ENCODE data around the gene POU2F1.

- no peak for TF ChIP-seq POLR2AphosphoS5 (IDR thresholded peaks at IDR 0.05; ENCODE audit: insufficient read depth, low read depth, low read length)
- TF ChIP-seq POLR2A (IDR thresholded peaks at IDR 0.05; ENCODE audit: low read depth, low read length): no peak
- TF ChIP-seq, protein P1, sequence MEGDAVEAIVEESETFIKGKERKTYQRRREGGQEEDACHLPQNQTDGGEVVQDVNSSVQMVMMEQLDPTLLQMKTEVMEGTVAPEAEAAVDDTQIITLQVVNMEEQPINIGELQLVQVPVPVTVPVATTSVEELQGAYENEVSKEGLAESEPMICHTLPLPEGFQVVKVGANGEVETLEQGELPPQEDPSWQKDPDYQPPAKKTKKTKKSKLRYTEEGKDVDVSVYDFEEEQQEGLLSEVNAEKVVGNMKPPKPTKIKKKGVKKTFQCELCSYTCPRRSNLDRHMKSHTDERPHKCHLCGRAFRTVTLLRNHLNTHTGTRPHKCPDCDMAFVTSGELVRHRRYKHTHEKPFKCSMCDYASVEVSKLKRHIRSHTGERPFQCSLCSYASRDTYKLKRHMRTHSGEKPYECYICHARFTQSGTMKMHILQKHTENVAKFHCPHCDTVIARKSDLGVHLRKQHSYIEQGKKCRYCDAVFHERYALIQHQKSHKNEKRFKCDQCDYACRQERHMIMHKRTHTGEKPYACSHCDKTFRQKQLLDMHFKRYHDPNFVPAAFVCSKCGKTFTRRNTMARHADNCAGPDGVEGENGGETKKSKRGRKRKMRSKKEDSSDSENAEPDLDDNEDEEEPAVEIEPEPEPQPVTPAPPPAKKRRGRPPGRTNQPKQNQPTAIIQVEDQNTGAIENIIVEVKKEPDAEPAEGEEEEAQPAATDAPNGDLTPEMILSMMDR (IDR thresholded peaks at IDR 0.05; ENCODE audit: extremely low read depth in 1 of 2, insufficient read depth in 1 of 2, low read depth in 1 of 2, low read length in 2 of 2): no peak
- TF ChIP-seq, protein P2, sequence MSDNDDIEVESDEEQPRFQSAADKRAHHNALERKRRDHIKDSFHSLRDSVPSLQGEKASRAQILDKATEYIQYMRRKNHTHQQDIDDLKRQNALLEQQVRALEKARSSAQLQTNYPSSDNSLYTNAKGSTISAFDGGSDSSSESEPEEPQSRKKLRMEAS (IDR thresholded peaks at IDR 0.05; ENCODE audit: insufficient read depth, insufficient read length): no peak
- TF ChIP-seq EZH2 (IDR thresholded peaks at IDR 0.05; ENCODE audit: borderline replicate concordance, low read depth, low read length, severe bottlenecking): no peak
- TF ChIP-seq GATA2 (IDR thresholded peaks at IDR 0.05; ENCODE audit: insufficient read depth, insufficient read length, low read depth, low read length): no peak
- TF ChIP-seq MYC (IDR thresholded peaks at IDR 0.05; ENCODE audit: low read depth, low read length): no peak
- no peak for TF ChIP-seq JUN (IDR thresholded peaks at IDR 0.05; ENCODE audit: borderline replicate concordance, insufficient read depth, insufficient read length, low read depth)
- no peak for TF ChIP-seq FOS (IDR thresholded peaks at IDR 0.05; ENCODE audit: borderline replicate concordance, insufficient read depth, low read length)
Measured at GRCh38 chr1:167339405-167339804, 118.7 kb downstream of the POU2F1 start.
